AG04449 (cell line): ENCODE results near the gene CACNA2D3.

ENCODE experiments used
- CTCF ChIA-PET: fragments of 350-600 bp; formaldehyde crosslinking; extraction: SDS; loops from one replicate; lab custom pipeline; 2021; ENCODE audit warnings: antibody characterized with exemption; lab: Yijun Ruan, JAX
- POLR2A ChIA-PET: fragments of 400-600, 350-600 bp; formaldehyde crosslinking; extraction: SDS; loops from one replicate; lab custom pipeline; 2020; ENCODE audit warnings: antibody characterized with exemption, inconsistent platforms; lab: Yijun Ruan, JAX
- DNase-seq: peaks from one replicate; pipeline ENCODE4 v3.0.0-alpha.2; 2010; ENCODE audit warnings: low read depth, low spot score
- H3K4me3 ChIP-seq: 2 replicates; pipeline ENCODE4 v1.5.1; 2011; ENCODE audit warnings: low read depth, mild to moderate bottlenecking, control low read depth, low read length
- CTCF ChIP-seq: IDR thresholded peaks from one replicate; pipeline ENCODE4 v1.5.1; 2011; ENCODE audit warnings: mild to moderate bottlenecking, moderate library complexity, low read length, control low read depth, inconsistent platforms; ENCODE audit not compliant: insufficient read depth; ENCODE audit errors: missing control alignments

The CACNA2D3 gene

GRCh38 chr3:54122324-54123002 is at the start of gene CACNA2D3:
Gene CACNA2D3 (plus strand): TSS chr3:54122552.
- CTCF ChIA-PET = no interaction called here
- no peak for DNase-seq
- no peak within 1 kb of the TSS for H3K4me3 ChIP-seq
- POLR2A ChIA-PET = no interaction called here
- TF ChIP-seq CTCF = no peak

GRCh38 chr3:54073386-54073785 is 49.0 kb upstream of the CACNA2D3 start:
- no peak for TF ChIP-seq CTCF
- POLR2A ChIA-PET = no interaction called here
- no peak overlapping the region for H3K4me3 ChIP-seq

GRCh38 chr3:54079314-54079713 is 43.0 kb upstream of the CACNA2D3 start:
- TF ChIP-seq CTCF = no peak
- ChIA-PET POLR2A (no interaction called here), CTCF (no interaction called here)
- no peak for DNase-seq
- no peak overlapping the region for H3K4me3 ChIP-seq

More at GRCh38 chr3:54073386-54073785, 49.0 kb upstream of the CACNA2D3 start:
- CTCF ChIA-PET = no interaction called here
- DNase-seq = no peak

- ChIA-PET CTCF (no interaction called here), POLR2A (no interaction called here)
- no peak for TF ChIP-seq CTCF
- H3K4me3 ChIP-seq = no peak overlapping the region
- DNase-seq = no peak
Observed at GRCh38 chr3:54079730-54080325, 42.5 kb upstream of the CACNA2D3 start.

GRCh38 chr3:54083921-54084320 is 38.4 kb upstream of the CACNA2D3 start:
- ChIA-PET CTCF (no interaction called here), POLR2A (no interaction called here)
- no peak for TF ChIP-seq CTCF
- no peak for DNase-seq
- no peak overlapping the region for H3K4me3 ChIP-seq

- ChIA-PET POLR2A (no interaction called here), CTCF (no interaction called here)
- no peak for DNase-seq
- TF ChIP-seq CTCF = no peak
- no peak overlapping the region for H3K4me3 ChIP-seq
Observed at GRCh38 chr3:54085936-54086335, 36.4 kb upstream of the CACNA2D3 start.
